GM18858 (cell line): Measurements from ENCODE around the gene PCDHB2.
"Not testable (repeated sequence)": the region's sequence is repeated elsewhere in the genome, so short reads cannot be mapped to it uniquely, and the experiment has no call there.

Source experiments
- ATAC-seq: cut with Tn5 transposase; IDR thresholded peaks from one replicate; pipeline ENCODE4 v1.9.1; 2021; ENCODE audit not compliant: unreplicated experiment

PCDHB2 gene

GRCh38 chr5:141094481-141095262, at the start of gene PCDHB2:
Gene PCDHB2, plus strand, starts transcription at chr5:141094615. Its CDS starts 176 bp downstream, at chr5:141094791.
- ATAC-seq = no peak

GRCh38 chr5:141050622-141051520, 43.5 kb upstream of the PCDHB2 start, which contains the start of gene PCDHB1:
Gene PCDHB1, plus strand, starts transcription at chr5:141051374. Its CDS starts 97 bp downstream, at chr5:141051471.
- no peak for ATAC-seq

- ATAC-seq = no peak
These were observed 42.9 kb upstream of the PCDHB2 start for GRCh38 chr5:141051521-141051866.

GRCh38 chr5:141077826-141078225, 16.6 kb upstream of the PCDHB2 start:
- ATAC-seq = no peak

GRCh38 chr5:141082228-141082627, 12.2 kb upstream of the PCDHB2 start:
- no peak for ATAC-seq

- no peak for ATAC-seq
These were observed 9.9 kb upstream of the PCDHB2 start for GRCh38 chr5:141084487-141084989.

- no peak for ATAC-seq
These were observed 837 bp downstream of the PCDHB2 start for GRCh38 chr5:141095263-141095641.

GRCh38 chr5:141096181-141096580, 1.8 kb downstream of the PCDHB2 start:
- ATAC-seq = not testable (repeated sequence)

GRCh38 chr5:141096586-141096985, 2.2 kb downstream of the PCDHB2 start:
- not testable (repeated sequence) for ATAC-seq

- ATAC-seq = no peak
These were observed 5.9 kb downstream of the PCDHB2 start, which contains the start of gene PCDHB3 for GRCh38 chr5:141100243-141100805. Gene PCDHB3, plus strand, starts transcription at chr5:141100473. Its CDS starts 177 bp downstream, at chr5:141100650.

- no peak for ATAC-seq
These were observed 6.6 kb downstream of the PCDHB2 start for GRCh38 chr5:141101059-141101458.

GRCh38 chr5:141102070-141102469, 7.7 kb downstream of the PCDHB2 start:
- ATAC-seq = not testable (repeated sequence)

- not testable (repeated sequence) for ATAC-seq
These were observed 8.1 kb downstream of the PCDHB2 start for GRCh38 chr5:141102471-141102870.

GRCh38 chr5:141105350-141105749, 10.9 kb downstream of the PCDHB2 start:
- ATAC-seq = no peak

- ATAC-seq = no peak
These were observed 24.8 kb downstream of the PCDHB2 start for GRCh38 chr5:141119250-141119649.

- no peak for ATAC-seq
These were observed 27.1 kb downstream of the PCDHB2 start, which contains the start of gene PCDHB4 for GRCh38 chr5:141121563-141121962. Gene PCDHB4, plus strand, starts transcription at chr5:141121818. Its CDS starts 181 bp downstream, at chr5:141121999.

GRCh38 chr5:141121985-141122384, 27.6 kb downstream of the PCDHB2 start:
- no peak for ATAC-seq

GRCh38 chr5:141123396-141124135, 29.2 kb downstream of the PCDHB2 start:
- ATAC-seq = not testable (repeated sequence)

- no peak for ATAC-seq
These were observed 32.9 kb downstream of the PCDHB2 start for GRCh38 chr5:141127305-141127704.

- no peak for ATAC-seq
These were observed 40.8 kb downstream of the PCDHB2 start, which contains the start of gene PCDHB5 for GRCh38 chr5:141135030-141135717. Gene PCDHB5, plus strand, starts transcription at chr5:141135206. Its CDS starts 229 bp downstream, at chr5:141135435.
